Stimulated activated CD8-positive, alpha-beta memory T cell treated with anti-CD3 and anti-CD28 coated beads, Interleukin-12 subunit alpha, Interleukin-12 subunit beta, amount 100 ng/mL, for 4 hours (primary cell): ENCODE data around the gene IFNK.
A peak's percentile ranks its signal among the peaks of the same experiment; 100 is the strongest.

Experiments
- DNase-seq: peaks from one replicate; pipeline ENCODE4 v3.0.0-alpha.2; 2020; ENCODE audit warnings: low read depth

The IFNK gene

GRCh38 chr9:27538647-27539046, 14.6 kb downstream of the IFNK start:
- DNase-seq: no peak

- DNase-seq: no peak
These were observed 15.7 kb downstream of the IFNK start for GRCh38 chr9:27539479-27540441.

DNA sequence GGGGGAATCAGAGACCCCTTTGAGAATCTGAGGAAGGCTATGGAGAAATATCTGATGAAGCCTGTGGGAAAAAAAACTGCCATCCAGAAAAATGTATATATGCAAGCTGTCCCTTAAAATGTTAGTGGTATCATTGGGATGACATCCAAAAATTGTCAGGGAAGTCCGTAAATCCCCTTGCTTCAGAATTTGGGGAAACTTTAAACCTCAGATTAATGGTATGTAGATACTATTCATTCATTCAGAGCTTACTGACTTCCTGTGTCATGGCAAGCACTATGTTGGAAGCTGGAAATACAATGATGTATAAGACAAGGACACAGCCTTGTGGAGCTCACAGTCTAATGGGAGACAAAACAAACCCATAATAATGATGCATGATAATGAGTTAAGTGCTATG, 16.4 kb downstream of the IFNK start:
- no peak for DNase-seq

- DNase-seq: no peak
These were observed 17.6 kb downstream of the IFNK start for GRCh38 chr9:27541740-27542139.

- DNase-seq: no peak
These were observed 18.4 kb downstream of the IFNK start for GRCh38 chr9:27542508-27542907.

GRCh38 chr9:27545471-27545870, 21.4 kb downstream of the IFNK start:
- DNase-seq: no peak

- DNase-seq: no peak
These were observed 24.1 kb downstream of the IFNK start for GRCh38 chr9:27548055-27548741.

DNA sequence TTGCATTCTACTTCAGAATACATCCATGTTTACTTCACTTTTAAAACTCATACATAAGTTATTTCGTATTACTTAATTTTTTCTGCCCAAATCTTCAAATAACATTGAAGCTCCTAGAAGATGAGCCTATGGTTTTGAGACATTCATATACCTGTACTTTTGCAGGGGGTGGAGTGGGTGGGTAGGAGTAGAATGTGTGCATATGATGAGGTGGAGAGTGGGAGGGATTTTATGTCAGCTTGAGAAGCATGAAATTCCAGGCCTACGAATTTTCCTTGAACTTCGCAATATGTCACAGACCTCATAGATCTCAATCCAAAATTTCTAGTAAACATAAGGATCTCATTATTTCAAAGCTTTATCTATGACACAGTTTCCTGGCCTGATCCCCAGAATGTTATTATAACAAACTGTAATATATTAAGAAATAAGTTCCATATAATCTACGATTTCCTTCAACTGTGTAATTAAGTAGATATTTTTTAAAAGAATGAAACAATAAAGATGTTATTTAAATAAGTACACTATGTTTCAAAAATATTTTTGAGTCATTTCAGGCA, 25.2 kb downstream of the IFNK start:
- DNase-seq: no peak

- no peak for DNase-seq
These were observed 30.6 kb downstream of the IFNK start for GRCh38 chr9:27554712-27555111.

- no peak for DNase-seq
These were observed 32.4 kb downstream of the IFNK start for GRCh38 chr9:27556470-27556869.

DNA sequence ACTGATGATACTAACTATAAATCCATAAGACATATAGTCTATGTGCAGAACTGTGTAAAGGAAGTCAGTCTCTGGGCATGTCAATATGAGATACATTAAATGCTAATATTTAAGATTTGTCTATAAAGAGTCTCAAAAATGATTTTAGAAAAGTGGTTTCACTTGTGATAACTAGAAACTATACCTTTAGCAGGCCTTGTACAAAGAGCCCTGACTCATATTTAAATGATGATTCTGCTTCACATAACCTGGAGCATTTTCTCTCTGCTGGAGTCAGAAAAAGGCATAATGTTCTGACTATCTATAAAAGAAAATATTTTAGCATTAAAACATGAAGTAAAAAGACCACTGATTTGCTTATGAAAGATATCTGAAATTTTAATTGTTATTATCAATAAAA, 34.2 kb downstream of the IFNK start:
- DNase-seq: no peak

DNA sequence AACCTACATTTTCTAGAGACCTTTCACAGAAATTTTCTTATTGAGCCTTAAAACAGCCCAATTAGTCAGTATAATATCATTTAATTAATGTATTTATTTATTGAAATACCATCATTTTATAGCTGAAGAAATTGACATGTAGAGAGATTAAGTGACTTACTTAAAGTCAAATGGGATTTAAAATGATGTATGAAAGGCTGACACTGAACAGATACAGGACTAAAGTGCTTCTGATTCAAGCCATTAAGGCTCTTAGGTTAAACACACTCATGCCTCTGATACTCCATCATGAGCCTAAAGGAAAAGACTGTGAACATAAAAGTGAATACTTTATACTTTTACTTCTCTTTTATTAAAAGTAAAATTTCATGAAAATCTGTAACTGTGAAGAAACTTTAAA, 36.4 kb downstream of the IFNK start:
- DNase-seq: no peak

- no peak for DNase-seq
These were observed 37.6 kb downstream of the IFNK start for GRCh38 chr9:27561685-27562084.

- DNase-seq: no peak
These were observed 39.8 kb downstream of the IFNK start for GRCh38 chr9:27563738-27564430.

DNA sequence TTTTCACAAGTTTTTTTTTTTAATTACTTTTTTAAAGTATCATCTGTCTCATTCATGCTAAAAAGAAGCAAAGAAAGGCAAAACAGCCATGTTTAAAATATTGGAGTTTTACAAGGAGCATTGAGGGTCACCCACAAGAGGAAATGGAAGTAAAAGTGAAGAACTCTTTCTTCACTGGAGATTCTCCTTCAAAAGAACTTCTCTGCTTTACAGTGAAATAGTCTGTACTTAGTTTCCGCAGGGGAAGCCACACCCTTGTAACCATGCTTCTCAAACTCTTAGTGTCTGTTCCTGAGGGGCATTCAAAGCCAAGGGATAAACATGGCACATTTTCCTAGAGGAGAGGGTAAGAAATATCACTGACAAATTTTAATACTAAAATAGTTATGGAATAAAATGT, 40.6 kb downstream of the IFNK start:
- no peak for DNase-seq

GRCh38 chr9:27565696-27566095, 41.6 kb downstream of the IFNK start:
- no peak for DNase-seq

GRCh38 chr9:27566118-27566517, 42.0 kb downstream of the IFNK start:
- no peak for DNase-seq

GRCh38 chr9:27569406-27569805, 45.3 kb downstream of the IFNK start:
- DNase-seq: no peak

GRCh38 chr9:27571011-27571410, 46.9 kb downstream of the IFNK start:
- no peak for DNase-seq

- no peak for DNase-seq
These were observed 48.0 kb downstream of the IFNK start for GRCh38 chr9:27572061-27572460.

DNA sequence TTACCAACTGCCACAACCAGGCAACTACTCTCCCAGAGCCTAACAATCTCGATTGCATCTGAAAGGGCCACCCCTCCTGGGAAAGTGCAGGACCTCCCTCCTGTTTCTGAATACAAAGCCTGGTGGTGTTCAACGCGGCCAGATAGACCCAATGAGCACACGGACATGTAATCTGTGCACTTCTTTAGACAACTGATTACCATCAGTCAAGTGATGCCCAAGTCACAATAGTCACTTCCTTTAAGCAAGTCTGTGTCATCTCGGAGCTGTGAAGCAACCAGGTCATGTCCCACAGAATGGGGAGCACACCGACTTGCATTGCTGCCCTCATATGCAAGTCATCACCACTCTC, 48.5 kb downstream of the IFNK start:
- no peak for DNase-seq

GRCh38 chr9:27572918-27573633, 49.0 kb downstream of the IFNK start, which contains the start of gene C9orf72:
C9orf72 (minus strand) TSS chr9:27573481; CDS start chr9:27567120, 6,361 bp downstream.
- peak; percentile 84 for DNase-seq
